OCI-LY3 (cell line): Measurements from ENCODE around the gene ANKRD35.
"Not testable (repeated sequence)": the region's sequence is repeated elsewhere in the genome, so short reads cannot be mapped to it uniquely, and the experiment has no call there.

Source experiments
- H2AFZ ChIP-seq: fragments of 200-600, 300-600 bp; shearing (Covaris generic); 2 replicates; pipeline ENCODE4 v1.6.0; 2014; ENCODE audit warnings: antibody characterized with exemption, low read depth, low read length
- H3K27ac ChIP-seq: fragments of 200-600, 300-600 bp; sonication (generic); 2 replicates; pipeline ENCODE4 v1.5.1; 2014; ENCODE audit warnings: mild to moderate bottlenecking, low read length, moderate library complexity, mixed read lengths
- H3K27me3 ChIP-seq: fragments of 200-600, 300-600 bp; sonication (generic); 2 replicates; pipeline ENCODE4 v1.6.1; 2014; ENCODE audit warnings: low read depth, low read length, mixed read lengths
- H3K36me3 ChIP-seq: fragments of 200-600, 300-600 bp; sonication (generic); replicated peaks from 2 replicates; pipeline ENCODE3; 2014; ENCODE audit warnings: low read depth, low read length, mixed read lengths
- H3K4me1 ChIP-seq: fragments of 300-600, 200-600 bp; sonication (generic); 2 replicates; pipeline ENCODE4 v1.6.1; 2014; ENCODE audit warnings: low read length, mixed read lengths
- H3K4me2 ChIP-seq: fragments of 200-600, 300-600 bp; sonication (generic); 2 replicates; pipeline ENCODE4 v1.6.1; 2014; ENCODE audit warnings: low read length, mixed read lengths
- H3K4me3 ChIP-seq: fragments of 300-600, 200-600 bp; sonication (generic); 2 replicates; pipeline ENCODE4 v1.5.1; 2014; ENCODE audit warnings: antibody characterized with exemption, mild to moderate bottlenecking, low read length, moderate library complexity
- H3K79me2 ChIP-seq: fragments of 300-600, 200-600 bp; shearing (Covaris generic); 2 replicates; pipeline ENCODE4 v1.6.1; 2014; ENCODE audit warnings: mild to moderate bottlenecking, low read length, mixed read lengths
- H3K9ac ChIP-seq: fragments of 300-600, 200-600 bp; shearing (Covaris generic); 2 replicates; pipeline ENCODE4 v1.6.0; 2014; ENCODE audit warnings: mild to moderate bottlenecking, low read length, moderate library complexity
- H3K9me3 ChIP-seq: fragments of 200-600, 300-600 bp; shearing (Covaris generic); 2 replicates; pipeline ENCODE4 v1.6.1; 2014; ENCODE audit warnings: low read length, mixed read lengths; ENCODE audit not compliant: insufficient read depth
- H4K20me1 ChIP-seq: fragments of 200-600, 300-600 bp; sonication (generic); 2 replicates; pipeline ENCODE4 v1.6.1; 2016; ENCODE audit warnings: low read length, mixed read lengths; ENCODE audit not compliant: insufficient read depth
- CTCF ChIP-seq: fragments of 200-600, 300-600 bp; sonication (generic); IDR thresholded peaks from 2 replicates; pipeline ENCODE4 v1.5.1; 2014; ENCODE audit warnings: antibody characterized with exemption, low read length, low read depth
- EZH2phosphoT487 ChIP-seq: fragments of 200-600 bp; shearing (Covaris generic); IDR thresholded peaks from 2 replicates; pipeline ENCODE4 v1.6.1; 2018; ENCODE audit warnings: antibody characterized with exemption, mixed run types, low read depth

The ANKRD35 gene

GRCh38 chr1:145927063-145927886 is 41.6 kb upstream of the ANKRD35 start, which contains the start of gene RBM8A:
RBM8A (minus strand) TSS chr1:145927484; CDS start chr1:145927426, 58 bp downstream.
- TF ChIP-seq EZH2phosphoT487 (no peak), CTCF (peak; percentile 62)
- H3K27me3 ChIP-seq = no peaks in the 10 kb centered on the region
- H3K4me3 ChIP-seq = peak within 1 kb of the TSS; percentile 90
- H3K36me3 ChIP-seq = peaks cover 22% of the 10 kb centered on the region
- H2AFZ ChIP-seq = no peak within 1 kb of the TSS
- peaks cover 17% of the 10 kb centered on the region for H3K79me2 ChIP-seq
- H4K20me1 ChIP-seq = no peaks in the 10 kb centered on the region
- H3K9ac ChIP-seq = peak within 1 kb of the TSS; percentile 98
- H3K4me2 ChIP-seq = peak within 1 kb of the TSS; percentile 92
- peaks cover 27% of the 10 kb centered on the region for H3K4me1 ChIP-seq
- H3K27ac ChIP-seq = peak within 1 kb of the TSS; percentile 88
- H3K9me3 ChIP-seq = no peaks in the 10 kb centered on the region

DNA sequence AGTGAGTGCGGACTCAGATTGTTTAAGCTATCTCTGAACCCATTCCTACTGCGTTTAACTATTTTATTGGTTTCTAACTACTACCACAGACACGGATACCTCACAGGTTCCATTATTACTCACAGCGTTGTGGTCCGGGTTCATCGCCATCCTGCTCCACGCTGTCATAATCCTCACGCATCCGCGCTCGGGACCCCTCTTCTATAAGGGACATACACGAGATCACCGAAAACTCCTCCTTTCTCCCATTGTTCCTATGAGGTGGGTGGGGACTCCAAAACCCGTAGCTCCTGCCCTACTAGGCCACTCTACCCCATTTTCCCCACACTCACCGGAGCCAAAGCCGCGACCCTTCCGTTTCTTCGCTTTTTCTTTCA is 41.0 kb upstream of the ANKRD35 start:
- TF ChIP-seq EZH2phosphoT487 (no peak), CTCF (no peak)
- H3K4me1 ChIP-seq = peaks cover 21% of the 10 kb centered on the region
- peak overlapping the region; percentile 92 for H3K4me2 ChIP-seq
- H3K36me3 ChIP-seq = peaks cover 22% of the 10 kb centered on the region
- no peaks in the 10 kb centered on the region for H3K27me3 ChIP-seq
- no peak overlapping the region for H2AFZ ChIP-seq
- peaks cover 17% of the 10 kb centered on the region for H3K79me2 ChIP-seq
- H3K27ac ChIP-seq = peak overlapping the region; percentile 88
- peak overlapping the region; percentile 98 for H3K9ac ChIP-seq
- H4K20me1 ChIP-seq = no peaks in the 10 kb centered on the region
- H3K4me3 ChIP-seq = peak overlapping the region; percentile 90
- H3K9me3 ChIP-seq = no peaks in the 10 kb centered on the region

DNA sequence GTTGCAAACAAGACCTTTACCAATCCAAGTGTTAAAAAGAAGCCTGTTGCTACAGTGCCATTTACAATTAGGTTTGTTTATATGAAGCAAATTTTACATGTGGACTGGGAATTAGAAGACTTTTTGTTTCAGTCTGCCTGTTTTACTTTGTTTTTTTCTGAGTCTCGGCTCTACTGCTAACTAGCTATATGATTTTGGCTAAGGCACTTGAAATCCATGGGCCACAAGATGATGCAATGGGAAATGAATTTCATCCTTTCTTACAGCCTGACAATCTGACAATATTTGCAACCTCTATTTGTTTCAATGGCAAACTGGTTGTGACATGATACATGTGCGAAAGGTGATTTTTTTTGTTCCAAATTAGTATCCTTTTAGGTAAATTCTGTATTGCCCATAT is 36.6 kb upstream of the ANKRD35 start:
- Histone ChIP-seq H3K4me2 (no peak overlapping the region), H3K4me1 (peaks cover 23% of the 10 kb centered on the region), H3K79me2 (peaks cover 27% of the 10 kb centered on the region), H2AFZ (no peak overlapping the region), H3K4me3 (no peak overlapping the region), H3K36me3 (peaks cover 27% of the 10 kb centered on the region), H3K27ac (no peak overlapping the region), H3K27me3 (no peaks in the 10 kb centered on the region), H3K9ac (no peak overlapping the region), H3K9me3 (no peaks in the 10 kb centered on the region), H4K20me1 (no peaks in the 10 kb centered on the region)
- TF ChIP-seq EZH2phosphoT487 (no peak), CTCF (no peak)

GRCh38 chr1:145920297-145920696 is 34.6 kb upstream of the ANKRD35 start:
- peaks cover 27% of the 10 kb centered on the region for H3K36me3 ChIP-seq
- H4K20me1 ChIP-seq, H3K27me3 ChIP-seq, H3K4me3 ChIP-seq, H3K27ac ChIP-seq, H2AFZ ChIP-seq, H3K9ac ChIP-seq, H3K4me2 ChIP-seq, H3K9me3 ChIP-seq: not testable (repeated sequence)
- peaks cover 15% of the 10 kb centered on the region for H3K4me1 ChIP-seq
- H3K79me2 ChIP-seq = peaks cover 10% of the 10 kb centered on the region
